NCI-H748 (cell line): Measurements from ENCODE around the gene BABAM1.

Experiments used
- DNase-seq: peaks from one replicate; lab custom pipeline; 2025; ENCODE audit not compliant: unreplicated experiment; lab: John Stamatoyannopoulos, UW

Gene BABAM1

DNA sequence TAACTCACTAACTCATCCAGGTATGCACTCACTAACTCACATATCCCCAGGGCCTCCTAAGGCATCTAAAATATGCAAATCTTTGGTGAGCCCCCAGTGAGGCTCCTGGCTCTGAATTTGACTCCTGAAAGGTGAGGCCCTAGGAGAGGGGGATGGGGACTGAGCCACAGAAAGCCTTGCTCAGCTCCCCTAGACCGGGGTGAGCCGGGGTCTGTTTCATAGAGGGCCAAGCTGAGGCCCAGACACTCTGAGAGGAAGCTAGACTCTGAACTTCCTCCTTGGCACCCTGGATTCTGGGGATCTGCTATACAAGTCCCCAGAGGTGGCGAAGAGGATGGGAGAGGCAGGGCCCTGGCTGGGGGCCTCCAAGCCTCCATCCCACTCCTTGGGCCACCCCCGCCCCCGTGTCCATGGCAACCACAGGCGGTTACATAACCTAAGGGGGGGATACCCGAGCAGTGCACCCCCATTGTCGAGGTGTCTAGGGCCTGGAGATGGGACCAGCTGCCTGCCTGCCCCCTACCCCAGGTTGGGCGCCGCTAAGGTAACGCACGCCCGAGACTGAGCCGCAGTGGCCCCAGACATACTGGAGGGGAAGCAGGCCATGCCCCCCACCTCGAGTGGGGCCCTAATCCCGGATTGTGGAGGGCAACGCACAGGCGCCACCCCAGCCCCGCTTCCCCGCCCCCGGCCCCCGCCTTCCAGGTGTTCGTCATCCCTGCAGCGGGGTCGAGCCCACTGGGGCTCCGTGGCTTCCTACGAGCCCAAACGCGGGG is 35.3 kb downstream of the BABAM1 start:
- DNase-seq: no peak

DNA sequence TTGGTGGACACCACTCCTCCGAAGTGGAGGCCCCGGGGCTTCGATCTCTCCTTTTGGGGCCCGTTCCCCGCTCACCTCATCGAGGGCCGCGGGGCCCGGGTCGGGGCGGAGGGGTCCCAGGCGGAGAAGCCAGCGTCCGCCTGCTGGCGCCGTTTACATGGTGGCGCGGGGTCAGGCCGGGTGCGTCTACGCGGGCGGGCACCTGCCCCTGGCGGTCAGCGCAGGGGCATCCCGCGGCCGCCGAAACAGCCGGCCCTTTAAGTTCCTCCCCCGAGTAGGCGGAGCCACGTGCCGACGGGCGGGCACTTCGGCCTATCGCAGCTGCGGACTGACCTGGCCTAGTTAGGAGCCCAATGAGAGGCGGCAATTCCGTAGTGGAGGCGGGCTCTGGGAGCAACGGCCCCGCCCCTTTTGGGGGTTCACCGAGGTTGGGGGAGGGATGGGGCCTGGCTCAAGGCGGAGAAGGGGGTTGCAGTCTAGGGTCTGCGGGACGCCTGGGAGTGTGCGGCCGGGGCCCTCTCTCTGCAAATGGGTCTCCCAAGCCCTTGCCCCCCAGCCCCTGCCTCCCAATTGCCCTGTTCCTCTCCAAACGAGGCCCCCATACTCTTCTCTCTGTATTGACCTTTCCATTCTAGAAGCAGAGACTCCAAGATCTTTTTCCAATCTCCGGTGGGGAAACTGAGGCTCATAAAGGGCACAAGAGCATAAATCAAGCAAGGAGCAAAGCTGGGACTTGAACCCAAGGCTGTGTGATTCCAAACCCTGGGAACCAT is 36.1 kb downstream of the BABAM1 start, which contains the start of gene ABHD8:
Gene ABHD8, minus strand, starts transcription at position 259 of the 773 bp plus-strand sequence. CDS start 1,809 bp downstream, outside the sequence.
- peak; percentile 94 for DNase-seq

DNA sequence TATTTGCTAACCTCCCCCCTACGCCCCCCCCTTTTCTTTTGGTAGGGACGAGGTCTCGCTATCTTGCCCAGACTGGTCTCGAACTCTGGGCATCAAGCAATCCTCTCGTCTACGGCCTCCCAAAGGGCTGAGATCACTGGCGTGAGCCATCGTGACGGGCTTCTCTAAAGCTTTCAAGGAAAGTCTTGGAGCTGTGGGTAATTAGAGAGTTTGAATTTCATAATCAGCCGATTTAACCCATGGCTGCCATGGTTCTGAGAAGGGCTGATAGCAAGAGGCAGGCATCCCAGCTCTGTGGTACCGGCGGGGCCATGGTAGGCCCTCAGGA is 36.7 kb downstream of the BABAM1 start:
- no peak for DNase-seq

DNA sequence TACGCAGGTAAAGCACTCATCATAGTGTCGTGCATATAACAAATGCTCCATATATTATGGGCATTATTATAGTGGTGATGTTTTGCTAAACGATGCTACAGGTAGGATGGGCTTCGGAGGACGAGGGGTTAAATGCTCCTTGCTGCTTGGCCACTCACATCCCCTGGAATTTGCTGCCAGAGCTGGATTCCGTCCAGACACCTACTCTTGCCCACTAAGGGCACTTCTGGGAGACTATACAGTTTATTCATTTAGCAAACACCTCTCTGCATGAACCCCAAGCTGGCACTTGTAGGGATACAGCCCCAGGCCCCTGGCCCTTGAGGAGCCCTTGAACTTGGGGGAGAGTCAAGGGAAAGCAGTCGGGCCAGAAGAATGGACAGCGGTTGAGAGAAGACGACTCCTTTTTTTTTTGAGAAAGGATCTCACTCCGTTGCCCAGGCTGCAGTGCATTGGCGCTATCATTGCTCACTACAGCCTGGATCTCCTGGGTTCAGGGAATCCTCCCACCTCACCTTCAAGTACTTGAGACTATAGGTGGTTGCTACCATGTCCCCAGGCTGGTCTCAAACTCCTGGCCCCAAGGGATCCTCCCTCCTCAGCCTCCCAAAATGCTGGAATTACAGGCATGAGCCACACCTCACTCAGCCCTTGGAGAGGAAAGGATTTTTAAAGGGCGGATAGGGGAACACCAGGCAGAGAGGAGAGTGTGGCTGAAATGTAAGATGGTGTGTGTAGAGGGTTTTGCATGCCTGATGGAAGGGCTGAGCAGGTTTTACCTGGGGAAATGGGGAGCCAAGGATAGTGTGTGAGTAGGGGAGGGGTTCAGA is 37.4 kb downstream of the BABAM1 start:
- no peak for DNase-seq

DNA sequence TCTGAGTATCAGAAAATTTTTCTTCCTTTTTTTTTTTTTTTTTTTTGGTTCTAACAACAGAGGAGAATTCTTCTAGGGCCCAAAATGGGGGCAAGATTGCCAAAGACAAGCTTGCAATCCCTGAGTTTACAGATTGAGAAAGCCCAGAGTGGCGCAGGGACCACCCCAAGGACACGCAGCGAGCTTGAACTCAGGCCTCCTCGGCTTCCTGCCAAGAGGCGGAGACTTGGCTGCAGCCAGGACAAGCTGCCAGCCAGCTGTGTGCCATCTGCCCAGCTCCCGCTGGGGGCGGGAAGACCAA is 37.9 kb downstream of the BABAM1 start:
- no peak for DNase-seq

DNA sequence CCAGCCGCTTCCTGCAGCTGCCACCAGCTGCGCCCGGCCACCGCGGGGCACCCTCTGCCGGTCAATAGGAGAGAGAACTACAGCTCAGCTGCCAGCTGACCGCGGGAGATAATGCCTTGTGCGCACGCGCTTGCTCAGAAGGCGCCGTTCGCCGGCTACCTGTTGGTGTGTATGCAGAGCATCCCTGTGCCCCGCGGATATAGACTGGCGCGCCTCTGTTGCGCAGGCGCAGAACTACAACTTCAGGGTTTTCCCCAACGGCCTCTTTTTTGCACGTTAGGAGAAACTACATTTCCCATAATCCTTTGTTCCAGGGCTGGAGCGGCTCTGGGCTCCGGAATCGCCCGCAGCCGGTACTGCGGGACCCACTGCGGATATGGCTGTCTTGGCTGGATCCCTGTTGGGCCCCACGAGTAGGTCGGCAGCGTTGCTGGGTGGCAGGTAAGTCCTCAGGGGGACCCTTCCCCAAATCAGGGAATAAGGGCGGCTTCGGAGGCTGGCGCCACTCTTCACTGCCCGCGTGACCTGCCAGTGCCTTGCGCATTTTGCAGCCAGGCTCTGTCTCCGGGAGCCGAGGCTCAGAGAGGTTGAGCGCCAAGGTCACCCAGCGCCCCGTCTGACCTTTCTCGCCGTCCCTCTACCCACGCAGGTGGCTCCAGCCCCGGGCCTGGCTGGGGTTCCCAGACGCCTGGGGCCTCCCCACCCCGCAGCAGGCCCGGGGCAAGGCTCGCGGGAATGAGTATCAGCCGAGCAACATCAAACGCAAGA is 38.5 kb downstream of the BABAM1 start, which contains the start of gene MRPL34:
Gene MRPL34, plus strand, starts transcription at position 356 of the 768 bp plus-strand sequence. Its CDS starts 21 bp downstream, at position 377.
- peak; percentile 99 for DNase-seq

DNA sequence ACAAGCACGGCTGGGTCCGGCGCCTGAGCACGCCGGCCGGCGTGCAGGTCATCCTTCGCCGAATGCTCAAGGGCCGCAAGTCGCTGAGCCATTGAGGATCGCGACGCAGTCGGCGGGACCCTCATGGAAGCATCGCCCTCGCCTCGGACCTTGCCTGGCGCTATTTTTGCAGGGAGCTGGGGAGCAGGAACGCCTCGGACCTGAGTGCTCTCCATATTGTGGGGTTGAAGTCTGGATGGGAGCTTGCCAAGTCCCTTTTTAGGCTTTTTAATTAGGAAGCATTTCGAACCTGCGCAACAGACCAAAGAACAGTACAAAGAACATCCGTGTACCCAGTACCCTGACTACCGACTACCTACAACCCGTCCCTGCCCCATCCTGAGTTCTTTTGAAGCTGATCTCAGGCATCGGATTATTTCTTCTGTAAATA is 39.1 kb downstream of the BABAM1 start:
- DNase-seq: peak; percentile 42

DNA sequence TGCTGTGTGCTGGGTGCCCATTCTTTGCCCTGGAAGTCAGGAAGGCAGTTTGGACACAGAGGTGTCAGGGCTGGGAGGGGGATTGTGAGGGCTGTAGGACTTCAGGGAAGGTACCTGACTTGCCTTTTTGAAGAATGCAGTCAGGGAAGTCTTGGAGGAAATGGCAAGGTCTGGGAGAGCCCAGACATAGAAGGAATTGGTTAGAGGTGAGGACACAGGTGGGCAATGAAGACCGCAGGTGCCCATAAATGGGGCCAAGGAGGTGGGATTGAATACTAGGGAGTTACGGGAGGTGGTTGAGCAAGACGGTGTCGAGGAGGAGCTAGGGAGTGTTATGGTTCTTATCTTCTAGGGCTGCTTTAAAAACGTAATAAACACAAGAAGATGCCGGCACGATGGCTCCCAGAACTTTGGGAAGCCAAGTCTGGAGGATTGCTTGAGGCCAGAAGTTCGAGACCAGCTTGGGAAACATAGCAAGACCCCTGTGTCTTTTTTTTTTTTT is 40.7 kb downstream of the BABAM1 start:
- DNase-seq: no peak

DNA sequence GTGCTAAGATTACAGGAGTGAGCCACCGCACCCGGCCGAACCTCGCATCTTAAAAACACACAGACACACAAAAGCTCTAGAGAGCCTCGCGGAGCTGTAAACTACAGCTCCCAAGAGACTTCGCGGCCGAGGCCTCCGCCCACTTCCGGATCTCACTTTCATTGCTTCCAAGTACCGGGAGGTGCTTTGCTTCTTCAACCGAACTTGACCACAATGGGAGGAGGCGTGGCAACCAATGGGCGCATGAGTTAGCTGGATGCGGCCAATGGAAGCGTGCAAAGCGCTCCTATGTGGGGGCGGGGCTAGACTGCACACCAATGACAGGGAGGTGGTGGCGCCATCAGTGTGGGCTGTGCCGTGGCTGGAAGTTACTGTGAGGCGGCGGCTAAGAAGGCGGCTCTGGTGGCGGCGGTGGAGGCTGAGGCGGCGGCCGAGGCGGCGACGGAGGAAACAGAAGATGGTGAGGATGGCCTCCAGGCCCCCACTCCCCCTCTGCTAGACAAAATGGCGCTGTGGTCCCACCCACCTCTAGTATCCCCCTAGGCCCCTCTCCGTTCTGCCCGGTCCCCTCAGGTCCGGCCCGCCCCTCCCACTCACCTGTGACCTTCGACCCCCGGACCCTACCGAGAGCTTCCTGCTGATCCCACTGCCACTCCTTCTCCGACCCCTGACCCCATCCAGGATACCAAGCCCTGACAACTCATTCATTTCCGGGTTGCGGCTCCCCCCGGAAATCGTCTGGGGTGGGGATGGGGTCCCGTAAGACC is 42.1 kb downstream of the BABAM1 start, which contains the start of gene DDA1:
Gene DDA1, plus strand, starts transcription at position 366 of the 767 bp plus-strand sequence. Its CDS starts 92 bp downstream, at position 458.
- DNase-seq: peak; percentile 99

DNA sequence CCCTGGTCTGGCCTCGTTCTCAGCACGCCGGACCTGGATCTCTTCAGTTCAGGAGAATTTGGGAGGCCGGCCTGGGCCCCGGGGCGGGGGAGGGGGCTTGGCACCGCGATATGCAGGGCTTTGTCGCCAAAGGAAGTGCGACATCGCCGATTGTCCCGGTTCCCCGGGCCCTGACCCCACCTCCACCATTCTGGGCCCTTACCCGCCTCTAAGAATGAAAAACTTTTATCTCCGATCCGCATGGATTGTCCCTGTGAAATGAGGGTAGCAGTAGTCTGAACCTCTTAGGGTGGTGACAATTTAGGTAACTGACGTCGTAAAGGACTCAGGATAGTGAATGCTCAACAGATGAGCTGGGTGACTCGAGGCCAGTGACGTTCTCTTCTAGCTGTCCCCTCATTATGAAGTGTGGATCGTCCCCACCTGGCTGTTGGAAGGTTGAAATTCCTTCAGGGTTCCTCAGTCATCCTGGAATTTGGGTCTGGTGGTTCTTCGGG is 42.8 kb downstream of the BABAM1 start:
- DNase-seq: no peak

DNA sequence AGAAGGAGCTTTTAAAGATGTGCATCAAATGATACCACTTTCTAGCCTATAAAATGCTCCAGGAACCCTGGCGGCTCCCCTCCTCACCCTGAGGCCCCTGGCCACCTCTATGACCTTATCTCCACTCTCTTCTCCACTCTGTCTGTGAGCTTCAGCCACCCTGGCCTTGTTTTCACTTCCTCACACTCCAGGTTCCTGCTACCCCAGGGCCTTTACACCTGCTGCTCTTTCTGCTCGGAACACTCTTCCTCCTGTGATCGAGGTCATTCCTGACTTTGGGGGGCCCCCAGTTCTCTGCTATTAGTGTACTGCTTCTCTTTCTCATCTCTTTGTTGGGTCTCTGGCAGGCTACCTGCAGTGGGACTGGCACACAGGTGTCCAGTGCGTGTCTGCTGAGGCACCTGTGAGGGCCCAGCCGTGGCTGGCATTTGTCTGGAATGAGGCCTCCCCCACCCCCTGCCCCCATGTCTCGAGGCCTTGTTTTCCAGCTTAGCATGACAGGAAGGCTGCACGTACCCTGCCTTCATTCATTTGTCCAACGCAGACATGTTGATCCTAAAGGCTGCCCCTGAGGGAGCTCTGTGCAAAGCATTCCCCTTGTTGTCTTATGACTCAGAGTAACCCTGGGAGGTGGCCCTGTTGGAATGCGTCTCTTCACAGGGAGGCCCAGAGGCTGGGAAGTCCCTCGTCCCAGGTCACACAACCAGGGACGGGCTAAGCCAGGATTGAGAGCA is 44.4 kb downstream of the BABAM1 start:
- no peak for DNase-seq

DNA sequence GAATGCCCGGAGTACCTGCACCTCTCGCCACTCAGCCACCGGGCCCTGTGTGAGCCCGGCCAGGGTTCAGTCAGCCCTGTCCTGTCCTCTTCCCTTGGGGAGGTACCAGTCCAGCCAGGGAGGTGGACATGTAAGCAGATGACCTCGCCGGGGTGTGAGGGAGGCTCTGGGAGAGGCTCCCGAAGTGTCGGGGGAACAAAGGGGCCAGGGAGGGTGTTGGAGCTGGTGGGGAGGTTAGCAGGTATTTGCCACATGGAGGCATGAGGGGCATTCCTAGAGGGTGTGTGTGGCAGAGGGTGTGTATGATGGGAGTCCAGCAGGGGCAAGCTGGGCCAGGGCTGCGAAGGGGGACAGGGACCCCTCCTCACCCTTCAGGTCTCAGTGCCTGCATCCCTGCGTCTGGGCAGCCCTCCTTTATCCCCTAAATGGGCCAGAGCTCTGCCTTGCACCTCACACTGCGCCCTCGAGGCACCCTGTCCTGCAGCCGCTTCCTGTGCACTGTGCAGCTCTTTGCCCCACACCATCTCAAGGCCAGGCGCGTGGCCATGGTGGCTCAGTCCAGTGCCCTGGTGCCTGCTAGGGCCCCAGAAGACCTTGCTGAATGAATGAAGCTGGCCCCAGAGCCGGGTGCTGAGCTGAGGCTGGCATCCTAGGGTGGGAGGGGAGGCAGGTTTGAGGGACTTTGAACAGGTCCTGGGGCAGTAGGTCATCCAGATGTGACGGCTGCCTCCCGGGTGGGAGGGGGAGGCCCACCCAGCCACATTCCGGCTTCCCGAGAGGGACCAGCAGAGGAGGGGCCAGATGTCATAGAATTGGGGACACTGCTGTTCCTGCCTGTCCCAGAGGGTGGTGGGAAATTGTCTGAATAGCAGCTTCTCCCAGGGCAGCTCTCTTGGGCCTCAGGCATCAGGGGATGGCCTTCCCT is 45.2 kb downstream of the BABAM1 start:
- DNase-seq: no peak

DNA sequence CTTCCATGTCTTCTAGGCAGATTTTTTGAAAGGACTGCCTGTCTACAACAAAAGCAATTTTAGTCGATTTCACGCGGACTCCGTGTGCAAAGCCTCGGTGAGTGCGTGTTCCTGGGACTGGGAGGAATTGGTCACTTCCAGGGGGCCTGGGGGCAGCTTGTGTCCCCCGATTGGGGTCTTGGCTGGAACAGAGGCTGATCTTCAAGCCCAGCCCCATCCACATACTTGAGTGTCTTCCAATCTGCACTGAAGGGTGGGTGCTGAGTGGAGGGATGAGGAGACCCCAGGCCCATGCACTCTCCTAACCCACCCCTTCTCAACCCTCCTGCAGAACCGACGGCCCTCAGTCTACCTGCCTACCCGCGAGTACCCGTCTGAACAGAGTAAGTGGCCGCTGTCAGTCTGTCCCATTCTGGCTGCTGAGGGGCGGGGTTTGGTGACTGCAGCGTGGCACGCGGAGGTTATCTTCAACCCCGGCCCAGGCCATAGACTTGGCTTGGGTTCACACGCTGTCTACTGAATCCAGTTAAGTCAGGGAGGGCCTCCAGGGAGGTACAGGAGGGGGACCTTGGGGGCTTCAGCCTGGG is 46.9 kb downstream of the BABAM1 start:
- no peak for DNase-seq

DNA sequence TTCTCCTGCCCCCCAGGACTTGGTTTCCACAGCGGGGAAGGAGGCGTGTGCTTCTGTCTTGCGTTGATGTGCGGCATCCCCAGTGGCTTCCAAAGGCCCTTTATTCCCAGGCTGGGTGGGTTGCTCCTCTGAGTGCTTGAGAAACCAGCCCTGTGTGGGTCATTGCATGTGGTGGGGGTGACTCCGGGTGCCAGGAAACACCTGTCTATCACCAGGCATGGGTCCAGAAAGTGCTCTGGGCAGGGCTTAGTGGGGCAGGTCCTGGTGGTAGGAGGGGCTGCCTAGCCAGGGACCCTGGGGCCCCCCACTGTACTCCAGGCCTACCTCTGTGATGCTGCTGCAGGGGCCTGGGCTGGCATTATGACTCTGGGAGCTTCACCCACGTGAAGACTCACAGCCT is 51.7 kb downstream of the BABAM1 start:
- no peak for DNase-seq

DNA sequence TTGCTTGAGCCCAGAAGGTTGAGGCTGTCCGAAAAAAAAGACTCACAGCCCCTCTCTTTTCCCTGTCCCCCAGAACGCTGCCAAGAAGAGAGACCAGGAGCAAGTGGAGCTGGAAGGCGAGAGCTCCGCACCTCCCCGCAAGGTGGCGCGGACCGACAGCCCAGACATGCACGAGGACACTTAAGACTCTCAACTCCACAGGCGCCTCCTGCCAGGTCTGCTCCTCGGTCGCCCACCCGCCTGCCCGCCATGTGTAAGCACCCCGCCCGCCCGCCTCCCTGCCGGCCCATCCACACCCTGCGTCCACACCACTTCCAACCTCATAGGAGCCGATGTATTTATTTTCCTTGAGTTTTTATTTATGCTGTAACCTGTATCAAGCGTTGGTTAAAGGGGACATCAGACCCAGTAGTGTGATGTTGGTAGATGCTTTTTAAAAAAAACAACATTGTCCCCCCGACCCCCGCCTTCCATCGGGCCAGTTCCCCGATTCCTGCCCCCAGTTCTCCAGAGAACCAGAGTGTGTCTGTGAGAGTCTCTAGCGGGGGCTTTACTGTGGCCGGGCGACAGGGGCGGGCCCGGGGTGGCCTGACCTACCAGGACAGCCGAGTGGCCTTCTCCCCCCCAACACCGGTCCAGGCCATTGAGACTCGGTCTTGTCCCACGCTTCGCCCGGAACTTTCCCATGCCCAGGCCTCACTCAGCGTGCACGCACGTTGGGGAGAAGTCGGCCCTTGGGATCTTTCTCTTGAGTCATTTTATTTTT is 52.4 kb downstream of the BABAM1 start:
- DNase-seq: no peak

DNA sequence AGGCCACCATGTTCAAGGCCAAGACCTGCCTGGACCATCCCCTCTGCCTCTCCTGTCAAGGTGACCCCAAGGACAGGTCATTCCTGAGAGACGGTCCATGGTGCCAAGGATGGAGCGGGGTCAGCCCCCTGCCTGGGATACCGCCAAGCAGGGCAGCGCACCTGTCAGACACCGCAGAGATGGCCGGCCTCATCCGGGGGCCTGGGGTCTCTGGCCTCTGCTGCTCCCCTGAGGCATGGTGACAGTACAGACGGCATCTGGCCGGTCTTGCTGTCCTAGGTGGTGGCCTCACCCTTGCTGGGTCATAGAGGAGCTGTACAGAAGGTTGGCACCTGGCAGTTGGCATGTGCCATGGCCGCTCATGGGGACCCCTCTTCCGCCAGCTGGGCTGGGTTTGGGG is 53.2 kb downstream of the BABAM1 start:
- DNase-seq: no peak
